Measurements from ENCODE around the gene GEMIN5. TPM values are rescaled to one million over a fixed set of nuclear protein-coding genes. Genes with fewer than 3 reads are reported as not detected.

Gene GEMIN5
- total RNA-seq, 1 donor from 2014 or later: 14.8 TPM

- no peak overlapping the region for H3K4me3 ChIP-seq (ENCODE audit: insufficient read depth, low read depth, low read length)
- no peaks in the 10 kb centered on the region for H3K79me2 ChIP-seq (ENCODE audit: insufficient read depth, low read length)
- H3K4me2 ChIP-seq (ENCODE audit: low read length): no peak overlapping the region
- TF ChIP-seq CTCF (IDR thresholded peaks at IDR 0.05; ENCODE audit: insufficient read depth, low read depth, low read length) (no peak), EZH2 (IDR thresholded peaks at IDR 0.05; ENCODE audit: insufficient read depth, low read length) (no peak)
- H3K27me3 ChIP-seq (ENCODE audit: insufficient read depth, low read length): no peaks in the 10 kb centered on the region
- FAIRE-seq (no peak), DNase-seq (ENCODE audit: low read depth) (no peak)
- H3K9me3 Mint-ChIP-seq (ENCODE audit: unreplicated experiment): no peaks in the 10 kb centered on the region
- no peaks in the 10 kb centered on the region for H3K4me1 ChIP-seq (ENCODE audit: insufficient read depth, low read length)
- H3K27ac Mint-ChIP-seq (ENCODE audit: unreplicated experiment): no peak overlapping the region
- H3K27me3 Mint-ChIP-seq (ENCODE audit: low read depth, unreplicated experiment): no peaks in the 10 kb centered on the region
- no peak overlapping the region for H2AFZ ChIP-seq (ENCODE audit: low read depth, low read length)
- peaks cover 63% of the 10 kb centered on the region for H3K36me3 ChIP-seq (ENCODE audit: insufficient read depth, low read length)
- H4K20me1 ChIP-seq (ENCODE audit: insufficient read depth, low read length): no peaks in the 10 kb centered on the region
- no peaks in the 10 kb centered on the region for H3K4me1 Mint-ChIP-seq (ENCODE audit: low read depth, unreplicated experiment)
- no peaks in the 10 kb centered on the region for H3K9me3 ChIP-seq (ENCODE audit: insufficient read depth, low read depth, low read length)
- H3K9ac ChIP-seq (ENCODE audit: low read length): no peak overlapping the region
- no peak overlapping the region for H3K27ac ChIP-seq (ENCODE audit: low read depth, low read length)
- no peak overlapping the region for H3K4me3 Mint-ChIP-seq (ENCODE audit: unreplicated experiment)
- H3K36me3 Mint-ChIP-seq (ENCODE audit: low read depth, unreplicated experiment): peaks cover 20% of the 10 kb centered on the region
Measured at GRCh38 chr5:154901913-154902312, 36.1 kb downstream of the GEMIN5 start.

GRCh38 chr5:154901276-154901675, 36.7 kb downstream of the GEMIN5 start:
- H3K27ac Mint-ChIP-seq (ENCODE audit: unreplicated experiment): no peak overlapping the region
- H3K4me2 ChIP-seq (ENCODE audit: low read length): no peak overlapping the region
- no peaks in the 10 kb centered on the region for H4K20me1 ChIP-seq (ENCODE audit: insufficient read depth, low read length)
- peaks cover 62% of the 10 kb centered on the region for H3K36me3 ChIP-seq (ENCODE audit: insufficient read depth, low read length)
- DNase-seq (ENCODE audit: low read depth) (peak; percentile 10), FAIRE-seq (no peak)
- no peak overlapping the region for H3K4me3 ChIP-seq (ENCODE audit: insufficient read depth, low read depth, low read length)
- peaks cover 22% of the 10 kb centered on the region for H3K36me3 Mint-ChIP-seq (ENCODE audit: low read depth, unreplicated experiment)
- no peak overlapping the region for H2AFZ ChIP-seq (ENCODE audit: low read depth, low read length)
- H3K9me3 ChIP-seq (ENCODE audit: insufficient read depth, low read depth, low read length): no peaks in the 10 kb centered on the region
- H3K27me3 Mint-ChIP-seq (ENCODE audit: low read depth, unreplicated experiment): no peaks in the 10 kb centered on the region
- no peaks in the 10 kb centered on the region for H3K9me3 Mint-ChIP-seq (ENCODE audit: unreplicated experiment)
- H3K27me3 ChIP-seq (ENCODE audit: insufficient read depth, low read length): no peaks in the 10 kb centered on the region
- no peak overlapping the region for H3K9ac ChIP-seq (ENCODE audit: low read length)
- H3K4me1 ChIP-seq (ENCODE audit: insufficient read depth, low read length): no peaks in the 10 kb centered on the region
- H3K27ac ChIP-seq (ENCODE audit: low read depth, low read length): no peak overlapping the region
- H3K79me2 ChIP-seq (ENCODE audit: insufficient read depth, low read length): no peaks in the 10 kb centered on the region
- no peak for TF ChIP-seq CTCF (IDR thresholded peaks at IDR 0.05; ENCODE audit: insufficient read depth, low read depth, low read length)
- no peak for TF ChIP-seq EZH2 (IDR thresholded peaks at IDR 0.05; ENCODE audit: insufficient read depth, low read length)
- no peak overlapping the region for H3K4me3 Mint-ChIP-seq (ENCODE audit: unreplicated experiment)
- H3K4me1 Mint-ChIP-seq (ENCODE audit: low read depth, unreplicated experiment): no peaks in the 10 kb centered on the region

- H3K4me2 ChIP-seq (ENCODE audit: low read length): no peak overlapping the region
- Mint-ChIP-seq H3K9me3 (ENCODE audit: unreplicated experiment) (no peaks in the 10 kb centered on the region), H3K4me1 (ENCODE audit: low read depth, unreplicated experiment) (no peaks in the 10 kb centered on the region), H3K4me3 (ENCODE audit: unreplicated experiment) (no peak overlapping the region), H3K36me3 (ENCODE audit: low read depth, unreplicated experiment) (peaks cover 23% of the 10 kb centered on the region), H3K27ac (ENCODE audit: unreplicated experiment) (no peak overlapping the region), H3K27me3 (ENCODE audit: low read depth, unreplicated experiment) (no peaks in the 10 kb centered on the region)
- no peak overlapping the region for H2AFZ ChIP-seq (ENCODE audit: low read depth, low read length)
- no peak overlapping the region for H3K4me3 ChIP-seq (ENCODE audit: insufficient read depth, low read depth, low read length)
- no peak overlapping the region for H3K9ac ChIP-seq (ENCODE audit: low read length)
- H3K9me3 ChIP-seq (ENCODE audit: insufficient read depth, low read depth, low read length): no peaks in the 10 kb centered on the region
- no peak for FAIRE-seq
- H3K36me3 ChIP-seq (ENCODE audit: insufficient read depth, low read length): peaks cover 68% of the 10 kb centered on the region
- TF ChIP-seq CTCF (IDR thresholded peaks at IDR 0.05; ENCODE audit: insufficient read depth, low read depth, low read length) (no peak), EZH2 (IDR thresholded peaks at IDR 0.05; ENCODE audit: insufficient read depth, low read length) (no peak)
- no peaks in the 10 kb centered on the region for H3K4me1 ChIP-seq (ENCODE audit: insufficient read depth, low read length)
- no peaks in the 10 kb centered on the region for H3K27me3 ChIP-seq (ENCODE audit: insufficient read depth, low read length)
- H4K20me1 ChIP-seq (ENCODE audit: insufficient read depth, low read length): no peaks in the 10 kb centered on the region
- no peak overlapping the region for H3K27ac ChIP-seq (ENCODE audit: low read depth, low read length)
- DNase-seq (ENCODE audit: low read depth): no peak
- H3K79me2 ChIP-seq (ENCODE audit: insufficient read depth, low read length): no peaks in the 10 kb centered on the region
Measured at GRCh38 chr5:154900066-154900465, 37.9 kb downstream of the GEMIN5 start.

Data from astrocyte (in vitro differentiated cells and primary cell).